HFFc6 (cell line): ENCODE data around the gene MINDY1. TPM values are rescaled to one million over a fixed set of nuclear protein-coding genes. Genes with fewer than 3 reads are reported as not detected.

Experiments
- DNase-seq: peaks from one replicate; pipeline ENCODE4 v3.0.0-alpha.2; 2018
- H3K27ac Mint-ChIP-seq: 2 replicates; pipeline ENCODE4 v1.8.0; 2020; ENCODE audit warnings: mild to moderate bottlenecking, mixed read lengths
- H3K27me3 Mint-ChIP-seq: 2 replicates; pipeline ENCODE4 v1.8.0; 2021; ENCODE audit warnings: mild to moderate bottlenecking, moderate library complexity, mixed read lengths; ENCODE audit not compliant: insufficient read depth
- H3K36me3 Mint-ChIP-seq: 2 replicates; pipeline ENCODE4 v1.8.0; 2021; ENCODE audit warnings: low read depth, mixed read lengths
- H3K4me1 Mint-ChIP-seq: 2 replicates; pipeline ENCODE4 v1.8.0; 2020; ENCODE audit warnings: low read depth, mixed read lengths
- H3K4me3 Mint-ChIP-seq: 2 replicates; pipeline ENCODE4 v1.8.0; 2020; ENCODE audit warnings: mild to moderate bottlenecking, moderate library complexity, mixed read lengths
- H3K9me3 Mint-ChIP-seq: 2 replicates; pipeline ENCODE4 v1.8.0; 2020; ENCODE audit warnings: mild to moderate bottlenecking, mixed read lengths
- CTCF ChIP-seq: fragments of 200-600 bp; sonication (generic); IDR thresholded peaks from 2 replicates; pipeline ENCODE4 v1.5.0; 2021; ENCODE audit warnings: antibody characterized with exemption, mild to moderate bottlenecking
- total RNA-seq, 6 experiments: library from RNA; stranded (reverse); fragmentation: NEBNext Ultra II Directional; extraction: Animal tissue kit (Norgen Biotek cat#: 25700); gene quantifications; 2 replicates in 1 of 6; 3 replicates in 5 of 6; pipeline ENCODE4 v1.2.3, GENCODE V29; 2021

MINDY1 gene
- total RNA-seq, 6 experiments from 2014 or later: 8.3 to 11.9 (median 9.0) TPM

GRCh38 chr1:150963321-150964163 lies 43.2 kb downstream of the MINDY1 start:
- Mint-ChIP-seq H3K27ac (no peak overlapping the region), H3K4me3 (no peak overlapping the region), H3K27me3 (peaks cover 3% of the 10 kb centered on the region), H3K9me3 (no peaks in the 10 kb centered on the region), H3K36me3 (peaks cover 59% of the 10 kb centered on the region), H3K4me1 (no peaks in the 10 kb centered on the region)
- no peak for TF ChIP-seq CTCF
- no peak for DNase-seq

DNA sequence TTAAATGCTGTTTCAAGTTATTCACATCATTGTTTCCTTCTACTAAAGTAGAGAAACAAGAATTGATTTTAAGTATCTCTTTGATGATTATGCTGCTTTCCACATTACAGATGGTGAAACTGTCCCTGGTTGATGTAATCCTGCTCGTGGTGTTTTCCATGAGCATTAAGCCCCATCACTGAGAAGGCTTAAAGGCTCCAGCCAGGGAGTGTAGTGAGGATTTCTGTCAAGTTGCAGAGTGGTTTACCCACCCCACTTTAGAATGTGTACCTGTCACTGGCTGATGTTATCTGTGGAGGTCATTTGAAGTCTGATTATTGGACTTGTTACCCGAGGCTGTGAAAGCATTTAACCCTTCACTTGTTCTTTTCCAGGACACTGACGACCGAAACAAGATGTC lies 44.9 kb downstream of the MINDY1 start:
- Mint-ChIP-seq H3K36me3 (peaks cover 49% of the 10 kb centered on the region), H3K9me3 (no peaks in the 10 kb centered on the region), H3K4me1 (no peaks in the 10 kb centered on the region), H3K27me3 (peaks cover 3% of the 10 kb centered on the region), H3K4me3 (no peak overlapping the region), H3K27ac (no peak overlapping the region)
- no peak for DNase-seq
- no peak for TF ChIP-seq CTCF

- no peaks in the 10 kb centered on the region for H3K9me3 Mint-ChIP-seq
- peak overlapping the region; percentile 30; the same call in 1 of the 2 replicates for H3K27ac Mint-ChIP-seq
- no peak for TF ChIP-seq CTCF
- no peak for DNase-seq
- no peak overlapping the region for H3K4me3 Mint-ChIP-seq
- no peaks in the 10 kb centered on the region; the same call in 1 of the 2 replicates for H3K27me3 Mint-ChIP-seq
- peaks cover 41% of the 10 kb centered on the region for H3K36me3 Mint-ChIP-seq
- H3K4me1 Mint-ChIP-seq: no peaks in the 10 kb centered on the region
Observed at GRCh38 chr1:150960646-150961045, 46.1 kb downstream of the MINDY1 start.

- H3K4me3 Mint-ChIP-seq: no peak overlapping the region
- no peak for TF ChIP-seq CTCF
- H3K9me3 Mint-ChIP-seq: no peaks in the 10 kb centered on the region
- H3K36me3 Mint-ChIP-seq: peaks cover 34% of the 10 kb centered on the region
- no peak overlapping the region for H3K27ac Mint-ChIP-seq
- no peak for DNase-seq
- H3K27me3 Mint-ChIP-seq: peaks cover 2% of the 10 kb centered on the region; the same call in 1 of the 2 replicates
- H3K4me1 Mint-ChIP-seq: no peaks in the 10 kb centered on the region
Observed at GRCh38 chr1:150957666-150958065, 49.0 kb downstream of the MINDY1 start.

DNA sequence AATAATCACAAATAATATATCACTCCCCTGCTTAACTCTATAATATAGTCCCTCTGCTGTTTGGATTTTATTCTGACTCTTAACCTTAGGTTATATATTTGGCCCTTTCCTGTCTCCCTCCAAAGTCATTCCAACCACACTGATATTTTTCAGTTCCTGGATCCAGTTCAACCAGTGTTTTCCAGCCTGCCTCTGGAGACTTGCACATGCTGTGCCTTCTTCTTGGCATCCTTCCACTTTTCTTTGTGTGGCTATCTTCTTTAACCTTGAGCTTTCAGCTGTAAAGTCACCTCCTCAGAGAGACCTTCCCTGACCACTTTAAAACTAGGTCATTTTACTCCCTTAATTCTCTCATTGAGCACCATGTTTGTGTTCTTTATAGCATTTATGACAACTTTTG lies 51.4 kb downstream of the MINDY1 start:
- H3K4me3 Mint-ChIP-seq: no peak overlapping the region
- no peaks in the 10 kb centered on the region for H3K9me3 Mint-ChIP-seq
- H3K27me3 Mint-ChIP-seq: peaks cover 2% of the 10 kb centered on the region
- no peaks in the 10 kb centered on the region for H3K4me1 Mint-ChIP-seq
- H3K27ac Mint-ChIP-seq: no peak overlapping the region
- no peak for DNase-seq
- no peak for TF ChIP-seq CTCF
- peaks cover 42% of the 10 kb centered on the region for H3K36me3 Mint-ChIP-seq
